Activated CD8-positive, alpha-beta memory T cell treated with anti-CD3 and anti-CD28 coated beads for 1 hour (primary cell): ENCODE data around the gene TM6SF1.
"Not testable (repeated sequence)": the region's sequence is repeated elsewhere in the genome, so short reads cannot be mapped to it uniquely, and the experiment has no call there.

Experiments
- DNase-seq, 2 donors: peaks; one replicate each; pipeline ENCODE4 v3.0.0-alpha.2; 2020; ENCODE audit warnings: low read depth in 1 of 2; ENCODE audit errors: extremely low read depth in 1 of 2

TM6SF1 gene

GRCh38 chr15:83087576-83087975, 19.9 kb upstream of the TM6SF1 start:
- no peak for DNase-seq

GRCh38 chr15:83088876-83089275, 18.6 kb upstream of the TM6SF1 start:
- DNase-seq: no peak

GRCh38 chr15:83090465-83090864, 17.0 kb upstream of the TM6SF1 start:
- no peak for DNase-seq

- not testable (repeated sequence) for DNase-seq
These were observed 15.5 kb upstream of the TM6SF1 start for GRCh38 chr15:83091965-83092308.

GRCh38 chr15:83092309-83092976, 15.0 kb upstream of the TM6SF1 start:
- no peak for DNase-seq

- no peak for DNase-seq
These were observed 12.9 kb upstream of the TM6SF1 start for GRCh38 chr15:83094583-83094982.

GRCh38 chr15:83098079-83098478, 9.4 kb upstream of the TM6SF1 start:
- no peak for DNase-seq

- DNase-seq: no peak
These were observed 8.2 kb upstream of the TM6SF1 start for GRCh38 chr15:83099290-83099689.

- no peak for DNase-seq
These were observed 7.3 kb upstream of the TM6SF1 start for GRCh38 chr15:83100097-83100646.

- DNase-seq: no peak
These were observed 5.1 kb upstream of the TM6SF1 start for GRCh38 chr15:83102346-83102745.

GRCh38 chr15:83104141-83104540, 3.3 kb upstream of the TM6SF1 start:
- DNase-seq: no peak

- DNase-seq: no peak
These were observed 2.0 kb upstream of the TM6SF1 start for GRCh38 chr15:83105440-83105839.

GRCh38 chr15:83107841-83108181, 366 bp downstream of the TM6SF1 start:
- no peak for DNase-seq

- no peak for DNase-seq
These were observed 1.1 kb downstream of the TM6SF1 start for GRCh38 chr15:83108266-83109219.

- DNase-seq: no peak
These were observed 2.1 kb downstream of the TM6SF1 start for GRCh38 chr15:83109532-83109931.

- DNase-seq: no peak
These were observed 2.9 kb downstream of the TM6SF1 start for GRCh38 chr15:83110381-83110780.

GRCh38 chr15:83111149-83111548, 3.7 kb downstream of the TM6SF1 start:
- DNase-seq: no peak

- no peak for DNase-seq
These were observed 4.9 kb downstream of the TM6SF1 start for GRCh38 chr15:83112233-83112955.

GRCh38 chr15:83112956-83113299, 5.5 kb downstream of the TM6SF1 start:
- no peak for DNase-seq

- DNase-seq: no peak
These were observed 6.6 kb downstream of the TM6SF1 start for GRCh38 chr15:83113881-83114674.

- DNase-seq: no peak
These were observed 7.4 kb downstream of the TM6SF1 start for GRCh38 chr15:83114856-83115255.
